Right renal cortex interstitium (tissue), 3 donors: ENCODE data around the gene CLN6. TPM values are rescaled to one million over a fixed set of nuclear protein-coding genes. Genes with fewer than 3 reads are reported as not detected.

ENCODE experiments used
- DNase-seq, 3 donors: peaks; one replicate each; pipeline ENCODE4 v3.0.0-alpha.2; 2013; ENCODE audit warnings: low read depth in 3 of 3, low spot score in 2 of 3
- polyA plus RNA-seq, 3 donors: library from polyadenylated mRNA; unstranded; fragments of 120-200 nt; gene quantifications; one replicate each; pipeline ENCODE4 v1.2.1, GENCODE V29; 2013; ENCODE audit not compliant: insufficient read length in 3 of 3

The CLN6 gene
- 10 to 100 TPM; 32.8 to 37.1 (median 33.6) TPM for polyA plus RNA-seq

DNA sequence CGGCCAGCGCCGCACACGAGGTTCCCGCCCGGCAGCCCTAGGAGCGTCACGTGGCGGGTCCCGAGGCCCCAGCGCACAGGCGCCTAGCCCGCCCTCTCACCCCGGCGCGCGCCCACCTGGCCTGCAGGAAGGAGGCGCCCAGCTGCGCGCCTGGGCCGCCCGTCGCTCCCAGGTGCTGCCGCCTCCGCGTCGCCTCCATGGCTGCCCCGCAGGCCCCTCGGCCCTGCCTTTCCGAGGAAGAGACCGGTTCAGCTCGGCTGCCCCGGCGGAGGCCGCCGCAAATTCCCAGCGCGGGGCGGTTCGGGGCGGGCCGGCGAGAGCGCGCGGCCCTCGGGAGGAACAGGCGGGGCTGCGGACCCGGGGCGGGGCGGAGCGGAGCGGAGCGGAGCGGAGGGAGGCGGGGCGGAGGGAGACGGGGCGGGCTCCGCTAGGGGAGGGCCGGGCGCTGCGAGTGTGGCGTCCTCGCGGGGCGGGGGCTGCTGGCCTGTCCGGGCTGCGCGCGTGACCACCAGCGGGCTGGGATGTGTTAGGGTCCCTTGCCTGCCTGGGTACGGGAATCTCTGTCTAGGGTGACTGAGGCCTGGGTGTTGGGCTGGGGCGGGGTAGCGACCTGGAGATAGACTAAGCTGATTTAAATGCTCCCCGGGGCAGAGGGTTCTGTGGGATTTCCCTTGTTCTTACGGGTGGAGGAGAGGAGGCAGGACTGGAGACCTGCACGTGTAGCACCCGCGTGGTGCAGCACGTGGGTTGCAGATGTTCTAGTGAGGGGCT is at the start of gene CLN6:
Gene CLN6 (minus strand): TSS at position 343 of the 771 bp plus-strand sequence. CDS start 144 bp downstream, at position 199.
- peak in 2 of 3 donors; percentile 62 to 63 for DNase-seq

GRCh38 chr15:68278595-68279405 is 49.3 kb upstream of the CLN6 start:
- DNase-seq = no peak

GRCh38 chr15:68278345-68278594 is 48.7 kb upstream of the CLN6 start:
- peak in 1 of 3 donors; percentile 29 for DNase-seq

- peak; percentile 79 to 84 (median 81) for DNase-seq
Observed at GRCh38 chr15:68277603-68278344, 48.2 kb upstream of the CLN6 start, which contains the start of gene FEM1B. Gene FEM1B (plus strand): TSS chr15:68277745. CDS start chr15:68278418, 673 bp downstream.

DNA sequence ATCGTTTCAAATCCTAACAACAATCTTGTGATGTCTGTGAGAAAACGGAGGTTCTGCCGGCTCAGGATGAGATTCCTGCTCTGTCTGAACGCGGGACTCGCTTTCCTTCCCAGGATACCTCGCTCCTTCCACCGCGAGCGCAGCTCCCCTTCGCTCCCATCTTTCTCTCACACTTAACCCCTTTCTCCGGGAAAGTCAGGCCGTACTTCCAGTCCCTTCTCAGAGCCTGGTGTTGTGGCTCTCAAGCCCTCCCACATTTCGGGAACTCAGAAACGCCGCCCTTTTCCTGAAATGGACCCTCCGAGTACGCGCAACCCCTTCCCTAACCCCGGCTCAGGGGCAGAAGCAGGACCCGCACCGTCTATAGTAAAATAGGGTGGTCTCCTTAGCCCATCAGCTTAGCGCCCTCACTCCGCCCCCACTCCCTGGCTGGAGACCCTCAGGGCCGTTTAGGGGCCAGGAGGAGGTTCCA is 47.6 kb upstream of the CLN6 start:
- DNase-seq = peak in 1 of 3 donors; percentile 14

DNA sequence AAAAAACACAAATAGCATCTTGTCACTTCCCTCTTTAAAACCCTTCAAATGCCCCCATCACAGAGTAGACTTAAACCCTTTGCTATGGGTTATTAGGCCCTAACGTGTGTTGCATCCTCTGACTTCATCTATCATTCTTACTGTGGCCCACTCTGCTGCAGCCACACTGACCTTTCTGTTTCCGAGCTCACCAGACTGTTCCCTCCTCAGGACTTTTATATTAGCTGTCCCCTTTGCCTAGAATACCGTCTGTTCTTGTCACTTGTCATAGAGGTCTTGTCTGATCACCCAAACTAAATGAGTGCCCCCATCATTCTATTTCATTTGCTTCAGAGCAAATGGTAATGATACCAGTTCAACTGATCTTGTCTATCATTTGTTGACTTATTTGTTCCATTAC is 47.1 kb upstream of the CLN6 start:
- no peak for DNase-seq

GRCh38 chr15:68275165-68275746 is 45.7 kb upstream of the CLN6 start:
- no peak for DNase-seq

- DNase-seq = no peak
Observed at GRCh38 chr15:68274201-68274848, 44.8 kb upstream of the CLN6 start.

GRCh38 chr15:68272721-68273271 is 43.3 kb upstream of the CLN6 start:
- DNase-seq = no peak

GRCh38 chr15:68271854-68272471 is 42.4 kb upstream of the CLN6 start:
- DNase-seq = no peak

- no peak for DNase-seq
Observed at GRCh38 chr15:68268405-68268804, 38.9 kb upstream of the CLN6 start.

GRCh38 chr15:68265674-68266073 is 36.1 kb upstream of the CLN6 start:
- DNase-seq = no peak

GRCh38 chr15:68265081-68265480 is 35.6 kb upstream of the CLN6 start:
- no peak for DNase-seq

- DNase-seq = no peak
Observed at GRCh38 chr15:68264282-68264681, 34.8 kb upstream of the CLN6 start.

GRCh38 chr15:68262514-68263356 is 33.2 kb upstream of the CLN6 start:
- no peak for DNase-seq

- DNase-seq = no peak
Observed at GRCh38 chr15:68261980-68262379, 32.5 kb upstream of the CLN6 start.

DNA sequence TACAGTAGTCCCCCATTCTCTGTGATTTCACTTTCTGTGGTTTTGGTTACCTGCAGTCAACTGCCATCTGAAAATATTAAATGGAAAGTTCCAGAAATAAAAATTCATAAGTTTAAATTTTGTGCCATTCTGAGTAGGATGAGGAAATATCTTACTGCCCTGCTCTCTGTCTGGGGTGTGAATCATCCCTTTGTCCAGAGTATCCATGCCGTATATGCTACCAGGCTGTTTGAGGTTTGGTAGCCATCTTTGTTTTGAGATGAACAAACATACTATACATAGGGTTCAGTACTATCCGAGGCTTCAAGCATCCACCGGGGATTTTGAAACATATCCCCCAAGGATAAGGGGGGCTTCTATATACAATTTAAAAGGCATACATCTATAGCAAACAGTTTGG is 31.7 kb upstream of the CLN6 start:
- DNase-seq = no peak

- DNase-seq = no peak
Observed at GRCh38 chr15:68259883-68260282, 30.4 kb upstream of the CLN6 start.

DNA sequence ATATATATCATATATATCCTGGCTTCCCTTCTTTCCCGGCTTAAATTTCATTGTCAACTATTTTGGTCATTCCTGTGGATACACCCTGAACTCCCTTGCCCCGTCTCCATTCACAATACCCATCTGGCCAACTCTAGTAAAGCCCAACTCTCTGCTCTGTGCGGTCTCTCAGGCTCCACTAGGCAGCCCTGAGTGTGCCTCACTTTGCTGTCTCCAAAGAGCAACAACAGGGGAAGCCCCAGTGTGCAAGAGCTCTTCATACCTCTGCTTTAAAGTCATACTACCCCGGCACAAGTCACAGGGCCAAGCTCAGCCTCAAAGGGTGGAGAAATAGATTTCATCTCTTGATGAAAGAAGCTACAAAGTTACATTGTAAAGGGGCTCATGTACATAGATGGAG is 29.2 kb upstream of the CLN6 start:
- no peak for DNase-seq
